ENCODE measurements around the gene TXNDC12.
"Not testable (repeated sequence)": the region's sequence is repeated elsewhere in the genome, so short reads cannot be mapped to it uniquely, and the experiment has no call there.

TXNDC12 gene

GRCh38 chr1:52006081-52006553, 48.9 kb downstream of the TXNDC12 start:
- H3K27ac ChIP-seq (ENCODE audit: low read depth, low read length); H3K36me3 ChIP-seq (ENCODE audit: control insufficient read depth in 5 of 5, insufficient read depth in 5 of 5, low read length in 5 of 5); H3K4me3 ChIP-seq (ENCODE audit: low read depth in 1 of 5, low read length in 5 of 5); H3K9me3 ChIP-seq (ENCODE audit: control insufficient read depth in 5 of 5, low read length in 5 of 5); H3K4me1 ChIP-seq (ENCODE audit: control insufficient read depth in 5 of 5, insufficient read depth in 5 of 5, low read length in 5 of 5); H3K9ac ChIP-seq (ENCODE audit: low read length in 5 of 5): not testable (repeated sequence)
- H3K27me3 ChIP-seq (ENCODE audit: control insufficient read depth in 5 of 5, insufficient read depth in 4 of 5, low read length in 5 of 5): peaks cover 5 to 11% (median 8%) of the 10 kb centered on the region in 5 donors

- H3K27ac ChIP-seq (ENCODE audit: low read depth, low read length); H3K4me1 ChIP-seq (ENCODE audit: control insufficient read depth in 5 of 5, insufficient read depth in 5 of 5, low read length in 5 of 5); H3K4me3 ChIP-seq (ENCODE audit: low read depth in 1 of 5, low read length in 5 of 5): not testable (repeated sequence)
Observed at GRCh38 chr1:52005548-52005947, 49.4 kb downstream of the TXNDC12 start.

GRCh38 chr1:52003877-52004276, 51.1 kb downstream of the TXNDC12 start:
- peaks cover 0 to 3% (median 0%) of the 10 kb centered on the region in 5 donors for H3K4me1 ChIP-seq (ENCODE audit: control insufficient read depth in 5 of 5, insufficient read depth in 5 of 5, low read length in 5 of 5)
- H3K9me3 ChIP-seq (ENCODE audit: control insufficient read depth in 5 of 5, low read length in 5 of 5): no peaks in the 10 kb centered on the region
- no peak overlapping the region for H3K27ac ChIP-seq (ENCODE audit: low read depth, low read length)
- peaks cover 5 to 11% (median 8%) of the 10 kb centered on the region in 5 donors for H3K27me3 ChIP-seq (ENCODE audit: control insufficient read depth in 5 of 5, insufficient read depth in 4 of 5, low read length in 5 of 5)
- no peaks in the 10 kb centered on the region for H3K36me3 ChIP-seq (ENCODE audit: control insufficient read depth in 5 of 5, insufficient read depth in 5 of 5, low read length in 5 of 5)
- H3K9ac ChIP-seq (ENCODE audit: low read length in 5 of 5): no peak overlapping the region
- no peak overlapping the region for H3K4me3 ChIP-seq (ENCODE audit: low read depth in 1 of 5, low read length in 5 of 5)

More at GRCh38 chr1:52005548-52005947, 49.4 kb downstream of the TXNDC12 start:
- not testable (repeated sequence) for H3K9me3 ChIP-seq (ENCODE audit: control insufficient read depth in 5 of 5, low read length in 5 of 5); H3K9ac ChIP-seq (ENCODE audit: low read length in 5 of 5); H3K36me3 ChIP-seq (ENCODE audit: control insufficient read depth in 5 of 5, insufficient read depth in 5 of 5, low read length in 5 of 5)
- H3K27me3 ChIP-seq (ENCODE audit: control insufficient read depth in 5 of 5, insufficient read depth in 4 of 5, low read length in 5 of 5): peaks cover 5 to 11% (median 8%) of the 10 kb centered on the region in 5 donors

GRCh38 chr1:52002038-52002917, 52.7 kb downstream of the TXNDC12 start:
- Histone ChIP-seq H3K27me3 (ENCODE audit: control insufficient read depth in 5 of 5, insufficient read depth in 4 of 5, low read length in 5 of 5) (peaks cover 5 to 11% (median 8%) of the 10 kb centered on the region in 5 donors), H3K27ac (ENCODE audit: low read depth, low read length) (no peak overlapping the region), H3K9ac (ENCODE audit: low read length in 5 of 5) (no peak overlapping the region), H3K9me3 (ENCODE audit: control insufficient read depth in 5 of 5, low read length in 5 of 5) (no peaks in the 10 kb centered on the region), H3K36me3 (ENCODE audit: control insufficient read depth in 5 of 5, insufficient read depth in 5 of 5, low read length in 5 of 5) (no peaks in the 10 kb centered on the region), H3K4me1 (ENCODE audit: control insufficient read depth in 5 of 5, insufficient read depth in 5 of 5, low read length in 5 of 5) (no peaks in the 10 kb centered on the region), H3K4me3 (ENCODE audit: low read depth in 1 of 5, low read length in 5 of 5) (no peak overlapping the region)

GRCh38 chr1:51998701-51999100, 56.3 kb downstream of the TXNDC12 start:
- Histone ChIP-seq H3K27ac (ENCODE audit: low read depth, low read length) (no peak overlapping the region), H3K9ac (ENCODE audit: low read length in 5 of 5) (no peak overlapping the region), H3K27me3 (ENCODE audit: control insufficient read depth in 5 of 5, insufficient read depth in 4 of 5, low read length in 5 of 5) (peaks cover 0 to 8% (median 4%) of the 10 kb centered on the region in 5 donors), H3K4me3 (ENCODE audit: low read depth in 1 of 5, low read length in 5 of 5) (no peak overlapping the region), H3K36me3 (ENCODE audit: control insufficient read depth in 5 of 5, insufficient read depth in 5 of 5, low read length in 5 of 5) (no peaks in the 10 kb centered on the region), H3K9me3 (ENCODE audit: control insufficient read depth in 5 of 5, low read length in 5 of 5) (no peaks in the 10 kb centered on the region), H3K4me1 (ENCODE audit: control insufficient read depth in 5 of 5, insufficient read depth in 5 of 5, low read length in 5 of 5) (no peaks in the 10 kb centered on the region)

GRCh38 chr1:51997974-51998382, 57.0 kb downstream of the TXNDC12 start:
- no peak overlapping the region for H3K4me3 ChIP-seq (ENCODE audit: low read depth in 1 of 5, low read length in 5 of 5)
- H3K9ac ChIP-seq (ENCODE audit: low read length in 5 of 5): no peak overlapping the region
- H3K4me1 ChIP-seq (ENCODE audit: control insufficient read depth in 5 of 5, insufficient read depth in 5 of 5, low read length in 5 of 5): no peaks in the 10 kb centered on the region
- H3K27ac ChIP-seq (ENCODE audit: low read depth, low read length): no peak overlapping the region
- H3K9me3 ChIP-seq (ENCODE audit: control insufficient read depth in 5 of 5, low read length in 5 of 5): no peaks in the 10 kb centered on the region
- H3K27me3 ChIP-seq (ENCODE audit: control insufficient read depth in 5 of 5, insufficient read depth in 4 of 5, low read length in 5 of 5): peaks cover 0 to 8% (median 4%) of the 10 kb centered on the region in 5 donors
- H3K36me3 ChIP-seq (ENCODE audit: control insufficient read depth in 5 of 5, insufficient read depth in 5 of 5, low read length in 5 of 5): no peaks in the 10 kb centered on the region

- Histone ChIP-seq H3K9me3 (ENCODE audit: control insufficient read depth in 5 of 5, low read length in 5 of 5) (no peaks in the 10 kb centered on the region), H3K4me1 (ENCODE audit: control insufficient read depth in 5 of 5, insufficient read depth in 5 of 5, low read length in 5 of 5) (peaks cover 0 to 7% (median 0%) of the 10 kb centered on the region in 5 donors), H3K36me3 (ENCODE audit: control insufficient read depth in 5 of 5, insufficient read depth in 5 of 5, low read length in 5 of 5) (no peaks in the 10 kb centered on the region), H3K9ac (ENCODE audit: low read length in 5 of 5) (no peak within 1 kb of the TSS), H3K4me3 (ENCODE audit: low read depth in 1 of 5, low read length in 5 of 5) (peak within 1 kb of the TSS in 3 of 5 donors; percentile 29 to 57 (median 34)), H3K27ac (ENCODE audit: low read depth, low read length) (no peak within 1 kb of the TSS), H3K27me3 (ENCODE audit: control insufficient read depth in 5 of 5, insufficient read depth in 4 of 5, low read length in 5 of 5) (peaks cover 12 to 43% (median 26%) of the 10 kb centered on the region in 5 donors)
Observed at GRCh38 chr1:51990478-51990965, 64.5 kb downstream of the TXNDC12 start, which contains the start of gene RAB3B. Gene RAB3B, minus strand, starts transcription at chr1:51990700. Its CDS starts 13,583 bp downstream, at chr1:51977117.

- Histone ChIP-seq H3K27ac (ENCODE audit: low read depth, low read length) (no peak overlapping the region), H3K36me3 (ENCODE audit: control insufficient read depth in 5 of 5, insufficient read depth in 5 of 5, low read length in 5 of 5) (no peaks in the 10 kb centered on the region), H3K9me3 (ENCODE audit: control insufficient read depth in 5 of 5, low read length in 5 of 5) (no peaks in the 10 kb centered on the region), H3K4me1 (ENCODE audit: control insufficient read depth in 5 of 5, insufficient read depth in 5 of 5, low read length in 5 of 5) (peaks cover 0 to 7% (median 0%) of the 10 kb centered on the region in 5 donors), H3K4me3 (ENCODE audit: low read depth in 1 of 5, low read length in 5 of 5) (peak overlapping the region in 3 of 5 donors; percentile 29 to 57 (median 34)), H3K27me3 (ENCODE audit: control insufficient read depth in 5 of 5, insufficient read depth in 4 of 5, low read length in 5 of 5) (peaks cover 12 to 43% (median 25%) of the 10 kb centered on the region in 5 donors), H3K9ac (ENCODE audit: low read length in 5 of 5) (no peak overlapping the region)
Observed at GRCh38 chr1:51989582-51990477, 65.2 kb downstream of the TXNDC12 start.

GRCh38 chr1:51988254-51988653, 66.7 kb downstream of the TXNDC12 start:
- Histone ChIP-seq H3K9ac (ENCODE audit: low read length in 5 of 5) (no peak overlapping the region), H3K36me3 (ENCODE audit: control insufficient read depth in 5 of 5, insufficient read depth in 5 of 5, low read length in 5 of 5) (no peaks in the 10 kb centered on the region), H3K27me3 (ENCODE audit: control insufficient read depth in 5 of 5, insufficient read depth in 4 of 5, low read length in 5 of 5) (peaks cover 8 to 40% (median 21%) of the 10 kb centered on the region in 5 donors), H3K27ac (ENCODE audit: low read depth, low read length) (no peak overlapping the region), H3K4me1 (ENCODE audit: control insufficient read depth in 5 of 5, insufficient read depth in 5 of 5, low read length in 5 of 5) (peaks cover 0 to 7% (median 0%) of the 10 kb centered on the region in 5 donors), H3K4me3 (ENCODE audit: low read depth in 1 of 5, low read length in 5 of 5) (no peak overlapping the region), H3K9me3 (ENCODE audit: control insufficient read depth in 5 of 5, low read length in 5 of 5) (no peaks in the 10 kb centered on the region)

Measured in subcutaneous abdominal adipose tissue (tissue), 5 donors.